HEK293 (cell line): ENCODE measurements around the gene POLR3A.

Experiments used
- BCL11A ChIP-seq: fragments of 450-650 bp; formaldehyde crosslinking; IDR thresholded peaks from 2 replicates; pipeline ENCODE4 v1.5.1; 2016; ENCODE audit warnings: low read depth, missing biosample characterization, missing genetic modification characterization
- YY1 ChIP-seq: fragments of 450-650 bp; formaldehyde crosslinking; IDR thresholded peaks from 2 replicates; pipeline ENCODE4 v1.5.1; 2018; ENCODE audit warnings: missing biosample characterization, missing genetic modification characterization
- ZFHX2 ChIP-seq: fragments of 450-650 bp; formaldehyde crosslinking; conservative IDR thresholded peaks from 2 replicates; pipeline ENCODE4 v1.5.1; 2016; ENCODE audit warnings: missing biosample characterization, missing genetic modification characterization
- ZNF274 ChIP-seq, 2 experiments: fragments of 200-500 bp in 1 of 2; fragments of 450-650 bp in 1 of 2; sonication (Bioruptor generic) in 1 of 2; formaldehyde crosslinking in 1 of 2; IDR thresholded peaks; 2 replicates each; pipeline versions ENCODE4 v1.5.1 to v1.6.1; 2014 to 2016; ENCODE audit warnings: borderline replicate concordance in 1 of 2, inconsistent platforms in 1 of 2, low read length in 1 of 2, missing biosample characterization in 1 of 2, missing genetic modification characterization in 1 of 2
- ZNF830 ChIP-seq: fragments of 450-650 bp; IDR thresholded peaks from 2 replicates; pipeline ENCODE4 v1.5.0; 2018; ENCODE audit warnings: missing biosample characterization, missing genetic modification characterization, low read depth, mild to moderate bottlenecking, moderate library complexity
- ZNF837 ChIP-seq: fragments of 450-650 bp; formaldehyde crosslinking; IDR thresholded peaks from 2 replicates; pipeline ENCODE4 v1.5.1; 2016; ENCODE audit warnings: missing biosample characterization, missing genetic modification characterization
- TF ChIP-seq, protein P1 (sequence below): fragments of 450-650 bp; formaldehyde crosslinking; IDR thresholded peaks from 2 replicates; pipeline ENCODE4 v1.5.1; 2016; ENCODE audit warnings: missing biosample characterization, missing genetic modification characterization
- TF ChIP-seq, protein P2 (sequence below): fragments of 450-650 bp; formaldehyde crosslinking; IDR thresholded peaks from 2 replicates; pipeline ENCODE4 v1.5.1; 2016; ENCODE audit warnings: missing biosample characterization, missing genetic modification characterization

DNA sequence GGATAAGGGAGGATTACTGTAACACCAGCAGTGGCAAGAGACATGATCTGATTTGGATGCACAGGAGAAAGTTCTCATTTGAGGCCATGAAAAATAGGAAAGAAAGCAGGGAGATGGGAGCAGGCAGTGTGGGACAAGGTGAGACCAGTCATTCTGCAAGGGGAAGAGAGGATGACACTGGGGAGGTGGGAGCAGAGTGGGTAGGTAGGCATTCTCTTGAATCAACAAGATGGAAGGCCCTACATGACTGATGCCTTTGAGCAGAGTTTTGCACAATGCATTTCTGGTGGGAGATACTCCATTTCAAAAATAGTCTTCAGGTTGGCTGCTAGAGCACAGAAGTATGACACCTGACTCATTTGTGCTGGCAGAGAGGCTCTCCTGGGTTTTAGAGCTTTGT, 14.9 kb upstream of the POLR3A start:
- TF ChIP-seq YY1 (tag by site-specific recombination): no peak
- no peak for TF ChIP-seq ZNF274 (IDR thresholded peaks at IDR 0.05; ENCODE audit: low read length)
- no peak for TF ChIP-seq ZNF274 (tag by site-specific recombination; IDR thresholded peaks at IDR 0.05; ENCODE audit: borderline replicate concordance)
- no peak for TF ChIP-seq ZFHX2 (tag by site-specific recombination)
- no peak for TF ChIP-seq BCL11A (tag by site-specific recombination)
- no peak for TF ChIP-seq ZNF837 (tag by site-specific recombination)
- TF ChIP-seq, protein P1, sequence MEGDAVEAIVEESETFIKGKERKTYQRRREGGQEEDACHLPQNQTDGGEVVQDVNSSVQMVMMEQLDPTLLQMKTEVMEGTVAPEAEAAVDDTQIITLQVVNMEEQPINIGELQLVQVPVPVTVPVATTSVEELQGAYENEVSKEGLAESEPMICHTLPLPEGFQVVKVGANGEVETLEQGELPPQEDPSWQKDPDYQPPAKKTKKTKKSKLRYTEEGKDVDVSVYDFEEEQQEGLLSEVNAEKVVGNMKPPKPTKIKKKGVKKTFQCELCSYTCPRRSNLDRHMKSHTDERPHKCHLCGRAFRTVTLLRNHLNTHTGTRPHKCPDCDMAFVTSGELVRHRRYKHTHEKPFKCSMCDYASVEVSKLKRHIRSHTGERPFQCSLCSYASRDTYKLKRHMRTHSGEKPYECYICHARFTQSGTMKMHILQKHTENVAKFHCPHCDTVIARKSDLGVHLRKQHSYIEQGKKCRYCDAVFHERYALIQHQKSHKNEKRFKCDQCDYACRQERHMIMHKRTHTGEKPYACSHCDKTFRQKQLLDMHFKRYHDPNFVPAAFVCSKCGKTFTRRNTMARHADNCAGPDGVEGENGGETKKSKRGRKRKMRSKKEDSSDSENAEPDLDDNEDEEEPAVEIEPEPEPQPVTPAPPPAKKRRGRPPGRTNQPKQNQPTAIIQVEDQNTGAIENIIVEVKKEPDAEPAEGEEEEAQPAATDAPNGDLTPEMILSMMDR: no peak
- TF ChIP-seq ZNF830 (tag by site-specific recombination): no peak
- TF ChIP-seq, protein P2, sequence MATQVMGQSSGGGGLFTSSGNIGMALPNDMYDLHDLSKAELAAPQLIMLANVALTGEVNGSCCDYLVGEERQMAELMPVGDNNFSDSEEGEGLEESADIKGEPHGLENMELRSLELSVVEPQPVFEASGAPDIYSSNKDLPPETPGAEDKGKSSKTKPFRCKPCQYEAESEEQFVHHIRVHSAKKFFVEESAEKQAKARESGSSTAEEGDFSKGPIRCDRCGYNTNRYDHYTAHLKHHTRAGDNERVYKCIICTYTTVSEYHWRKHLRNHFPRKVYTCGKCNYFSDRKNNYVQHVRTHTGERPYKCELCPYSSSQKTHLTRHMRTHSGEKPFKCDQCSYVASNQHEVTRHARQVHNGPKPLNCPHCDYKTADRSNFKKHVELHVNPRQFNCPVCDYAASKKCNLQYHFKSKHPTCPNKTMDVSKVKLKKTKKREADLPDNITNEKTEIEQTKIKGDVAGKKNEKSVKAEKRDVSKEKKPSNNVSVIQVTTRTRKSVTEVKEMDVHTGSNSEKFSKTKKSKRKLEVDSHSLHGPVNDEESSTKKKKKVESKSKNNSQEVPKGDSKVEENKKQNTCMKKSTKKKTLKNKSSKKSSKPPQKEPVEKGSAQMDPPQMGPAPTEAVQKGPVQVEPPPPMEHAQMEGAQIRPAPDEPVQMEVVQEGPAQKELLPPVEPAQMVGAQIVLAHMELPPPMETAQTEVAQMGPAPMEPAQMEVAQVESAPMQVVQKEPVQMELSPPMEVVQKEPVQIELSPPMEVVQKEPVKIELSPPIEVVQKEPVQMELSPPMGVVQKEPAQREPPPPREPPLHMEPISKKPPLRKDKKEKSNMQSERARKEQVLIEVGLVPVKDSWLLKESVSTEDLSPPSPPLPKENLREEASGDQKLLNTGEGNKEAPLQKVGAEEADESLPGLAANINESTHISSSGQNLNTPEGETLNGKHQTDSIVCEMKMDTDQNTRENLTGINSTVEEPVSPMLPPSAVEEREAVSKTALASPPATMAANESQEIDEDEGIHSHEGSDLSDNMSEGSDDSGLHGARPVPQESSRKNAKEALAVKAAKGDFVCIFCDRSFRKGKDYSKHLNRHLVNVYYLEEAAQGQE (tag by site-specific recombination): no peak
